Activated CD8-positive, alpha-beta memory T cell treated with anti-CD3 and anti-CD28 coated beads for 36 hours (primary cell): ENCODE measurements around the gene FOLR2. TPM values are rescaled to one million over a fixed set of nuclear protein-coding genes. Genes with fewer than 3 reads are reported as not detected.
"Not testable (repeated sequence)": the region's sequence is repeated elsewhere in the genome, so short reads cannot be mapped to it uniquely, and the experiment has no call there.

Source experiments
- CTCF ChIA-PET: fragments of 350-600 bp; sonication (Branson Sonifier 250); formaldehyde crosslinking; loops from one replicate; lab custom pipeline; 2021; ENCODE audit warnings: antibody characterized with exemption; lab: Charles Lee
- POLR2A ChIA-PET: fragments of 350-600 bp; sonication (Branson Sonifier 250); formaldehyde crosslinking; loops from one replicate; lab custom pipeline; 2021; ENCODE audit warnings: antibody characterized with exemption; lab: Charles Lee
- total RNA-seq, 2 experiments: library from RNA; stranded (reverse); gene quantifications; one replicate each; pipeline ENCODE4 v1.2.3, GENCODE V29; 2021

FOLR2 gene
- not detected for total RNA-seq

DNA sequence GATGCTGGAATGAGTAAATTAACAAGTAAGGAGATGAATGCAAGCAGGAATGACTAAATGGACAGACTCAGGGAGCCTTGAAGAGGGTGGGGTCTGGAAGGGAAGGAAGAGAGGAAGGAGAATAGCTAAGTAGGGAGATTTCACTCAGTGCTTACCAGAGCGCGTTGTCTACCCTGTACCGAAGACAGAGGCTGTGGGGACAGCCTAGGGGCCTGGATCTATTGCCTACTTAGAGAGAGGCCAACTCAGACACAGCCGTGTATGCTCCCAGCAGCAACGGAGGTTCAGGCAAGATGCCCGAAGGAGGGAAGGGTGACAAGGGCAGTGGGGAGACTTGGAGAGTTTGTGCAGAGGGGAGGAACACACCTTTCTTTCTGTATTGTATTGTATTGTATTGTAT, at the start of gene FOLR2:
TSS of gene FOLR2 (plus strand) at position 157 of the 400 bp plus-strand sequence. CDS start 1,791 bp downstream, outside the sequence.
- ChIA-PET CTCF (no interaction called here), POLR2A (no interaction called here)

GRCh38 chr11:72169046-72169555, 47.5 kb upstream of the FOLR2 start:
- CTCF ChIA-PET, POLR2A ChIA-PET: not testable (repeated sequence)

- POLR2A ChIA-PET, CTCF ChIA-PET: not testable (repeated sequence)
Observed at GRCh38 chr11:72169754-72170153, 46.8 kb upstream of the FOLR2 start.

DNA sequence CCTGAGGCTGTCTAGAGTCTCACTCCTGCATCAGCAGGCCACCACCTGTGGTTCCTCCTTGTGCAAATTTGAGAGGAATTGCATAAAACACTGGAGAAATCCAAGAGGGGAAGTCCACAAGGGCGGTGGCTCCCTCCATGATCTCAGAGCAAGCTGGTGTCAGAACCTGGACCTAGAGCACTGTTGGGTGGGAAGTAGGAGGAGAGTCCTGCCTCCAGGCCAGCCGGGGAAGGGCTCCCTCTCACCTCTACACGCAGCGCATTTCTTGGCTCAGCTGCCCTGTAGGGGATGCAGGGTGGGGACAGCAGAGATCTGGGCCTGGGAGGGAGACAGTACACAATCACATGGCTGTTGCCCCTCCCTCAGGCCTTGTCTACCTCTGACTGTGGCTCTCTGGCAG, 44.6 kb upstream of the FOLR2 start:
- CTCF ChIA-PET: interaction anchor here (0.6 kb wide), 1 partner anchor 285 kb away, joined by 5 read pairs; no protein-coding TSS in a partner anchor
- POLR2A ChIA-PET: not testable (repeated sequence)

GRCh38 chr11:72173291-72173690, 43.3 kb upstream of the FOLR2 start:
- POLR2A ChIA-PET: no interaction called here
- CTCF ChIA-PET: no interaction called here

- POLR2A ChIA-PET: no interaction called here
- CTCF ChIA-PET: no interaction called here
Observed at GRCh38 chr11:72174302-72175070, 42.1 kb upstream of the FOLR2 start.

- ChIA-PET CTCF (no interaction called here), POLR2A (no interaction called here)
Observed at GRCh38 chr11:72177656-72178055, 38.9 kb upstream of the FOLR2 start.

- POLR2A ChIA-PET: no interaction called here
- CTCF ChIA-PET: interaction anchor here (0.7 kb wide), 1 partner anchor 31 kb away, joined by 3 read pairs; no protein-coding TSS in a partner anchor
Observed at GRCh38 chr11:72179049-72179803, 37.4 kb upstream of the FOLR2 start.

DNA sequence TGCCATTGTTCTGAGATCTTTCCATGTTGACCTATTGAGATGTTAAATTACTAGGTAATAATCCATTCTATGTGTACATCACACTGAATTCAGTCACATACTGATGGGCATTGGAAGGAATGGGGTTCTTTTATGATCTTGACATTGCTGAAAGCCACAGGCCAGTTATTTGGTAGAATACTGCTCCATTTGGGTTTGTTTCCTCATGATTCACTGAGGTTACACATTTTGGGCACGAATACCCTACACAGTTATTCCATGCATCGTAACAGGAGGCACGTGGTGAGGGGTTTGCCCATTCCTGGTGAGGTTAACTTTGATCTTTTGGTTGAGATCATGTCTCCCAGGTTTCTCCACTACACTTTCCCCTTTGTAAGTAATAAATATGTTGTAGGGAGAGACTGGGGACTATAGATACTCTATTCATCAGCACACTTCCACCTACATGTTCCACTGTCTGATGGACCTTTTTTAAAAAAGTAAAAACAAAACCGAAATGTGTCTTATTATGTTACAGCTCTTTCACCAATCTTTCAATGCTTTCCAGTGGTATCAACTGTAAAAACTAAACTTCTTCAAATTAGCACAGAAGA, 36.7 kb upstream of the FOLR2 start:
- ChIA-PET CTCF (no interaction called here), POLR2A (no interaction called here)

DNA sequence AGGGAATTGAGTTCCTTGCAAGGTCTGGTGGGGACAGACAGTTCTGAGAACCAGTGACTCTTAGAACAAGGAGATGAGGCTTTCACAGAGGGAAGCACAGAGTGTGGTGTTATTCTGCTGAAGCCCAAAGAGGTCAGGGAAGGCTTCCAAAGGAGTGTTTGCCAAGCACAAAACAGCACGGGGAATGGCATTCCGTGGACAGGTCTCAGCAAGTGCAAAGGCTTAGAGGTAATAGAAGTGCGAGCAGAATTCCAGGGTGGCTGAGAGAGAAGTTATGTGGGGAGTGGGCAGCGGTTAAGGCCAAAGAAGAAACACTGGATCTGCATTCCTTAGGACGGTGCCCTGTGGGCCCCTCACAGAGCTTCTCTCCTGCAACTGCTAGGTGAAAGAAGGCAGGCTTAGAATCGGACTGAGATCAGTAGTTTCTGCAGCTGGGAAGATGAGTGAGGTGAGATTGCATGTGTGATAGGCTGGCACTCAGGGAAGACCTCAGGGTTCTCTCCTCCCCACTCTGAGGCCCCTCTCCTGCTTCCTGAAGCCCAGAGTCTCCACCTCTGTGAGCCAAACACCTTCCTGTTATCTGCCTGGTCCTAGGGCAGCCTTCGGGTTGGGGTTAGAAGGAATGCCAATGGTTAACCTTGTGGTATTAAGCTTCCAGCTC, 35.6 kb upstream of the FOLR2 start:
- CTCF ChIA-PET, POLR2A ChIA-PET: not testable (repeated sequence)

- CTCF ChIA-PET: not testable (repeated sequence)
Observed at GRCh38 chr11:72181553-72181958, 35.0 kb upstream of the FOLR2 start.

DNA sequence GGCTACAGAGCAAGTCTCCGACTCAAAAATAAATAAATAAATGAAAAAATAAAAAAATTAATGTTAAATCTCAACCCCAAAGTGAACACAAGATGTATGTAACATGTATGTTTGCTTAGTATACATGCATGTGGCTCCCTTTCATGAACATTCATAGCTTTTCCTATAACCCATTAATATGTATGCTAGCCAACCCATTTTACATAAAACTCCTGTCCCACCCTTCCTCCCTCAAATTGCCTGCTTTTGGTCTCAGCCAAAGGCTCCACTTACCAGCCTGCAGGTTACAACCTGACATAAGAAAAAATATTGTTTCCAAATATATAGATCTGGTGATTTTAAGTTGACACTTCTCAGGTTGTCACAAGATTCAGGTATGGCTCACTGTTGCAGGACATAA, 28.3 kb upstream of the FOLR2 start:
- ChIA-PET POLR2A (no interaction called here), CTCF (interaction anchor here (0.9 kb wide), 1 partner anchor 242 kb away, joined by 3 read pairs; no protein-coding TSS in a partner anchor)

More at GRCh38 chr11:72181553-72181958, 35.0 kb upstream of the FOLR2 start:
- POLR2A ChIA-PET: not testable (repeated sequence)

DNA sequence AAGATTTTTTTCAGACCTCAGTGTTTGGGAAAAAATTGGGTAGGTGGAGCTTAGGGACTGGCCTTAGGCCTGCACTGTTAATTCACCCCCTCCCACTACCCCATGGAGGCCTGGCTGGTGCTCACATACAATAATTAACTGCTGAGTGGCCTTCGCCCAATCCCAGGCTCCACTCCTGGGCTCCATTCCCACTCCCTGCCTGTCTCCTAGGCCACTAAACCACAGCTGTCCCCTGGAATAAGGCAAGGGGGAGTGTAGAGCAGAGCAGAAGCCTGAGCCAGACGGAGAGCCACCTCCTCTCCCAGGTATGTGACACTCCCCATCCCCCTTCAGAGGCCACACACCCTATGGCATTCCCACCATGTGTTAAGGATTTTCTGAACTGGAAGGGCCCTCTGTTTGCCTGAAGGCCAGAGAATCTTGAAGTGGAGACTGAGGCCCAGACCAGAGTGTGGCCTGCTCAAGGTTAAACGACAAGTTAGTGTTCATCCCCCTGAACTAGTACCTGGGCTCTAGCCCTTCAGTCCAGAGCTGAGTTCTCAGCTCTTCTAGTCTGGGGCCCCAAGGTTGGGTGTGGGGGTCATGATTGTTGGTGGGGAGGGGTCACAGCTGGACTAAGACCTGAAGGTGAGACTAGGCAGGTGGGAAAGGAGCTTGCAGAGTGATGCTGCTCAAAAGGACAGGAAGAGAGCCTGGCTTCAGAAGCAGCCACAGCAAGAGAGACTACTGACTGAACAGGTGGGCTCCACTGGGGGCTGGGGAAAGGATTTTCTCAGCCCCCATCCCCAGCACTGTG, 26.9 kb upstream of the FOLR2 start:
- CTCF ChIA-PET: no interaction called here
- POLR2A ChIA-PET: no interaction called here

DNA sequence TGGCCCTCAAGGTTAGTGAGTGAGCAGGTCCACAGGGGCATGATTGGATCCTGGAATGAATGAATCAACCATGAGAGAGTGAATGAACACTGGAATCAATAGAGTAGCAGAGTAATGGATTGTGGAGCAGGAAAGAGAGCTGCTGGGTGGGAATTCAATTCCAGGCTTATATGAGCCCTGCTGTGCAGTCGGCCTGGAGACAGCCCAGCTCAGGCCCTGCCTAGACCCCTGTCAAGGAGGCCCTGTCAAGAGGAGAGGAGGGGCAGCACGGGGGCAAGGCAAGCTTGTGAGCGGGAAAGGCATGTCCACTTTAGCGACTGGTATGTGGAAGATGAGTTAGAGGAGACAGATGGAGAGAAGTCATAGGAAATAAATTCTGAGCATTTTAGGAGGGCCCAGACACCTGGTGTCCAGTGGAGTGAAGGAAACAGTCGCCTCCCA, 25.9 kb upstream of the FOLR2 start:
- ChIA-PET CTCF (interaction anchor here (0.6 kb wide), 1 partner anchor 33 kb away, joined by 4 read pairs; no protein-coding TSS in a partner anchor), POLR2A (no interaction called here)

DNA sequence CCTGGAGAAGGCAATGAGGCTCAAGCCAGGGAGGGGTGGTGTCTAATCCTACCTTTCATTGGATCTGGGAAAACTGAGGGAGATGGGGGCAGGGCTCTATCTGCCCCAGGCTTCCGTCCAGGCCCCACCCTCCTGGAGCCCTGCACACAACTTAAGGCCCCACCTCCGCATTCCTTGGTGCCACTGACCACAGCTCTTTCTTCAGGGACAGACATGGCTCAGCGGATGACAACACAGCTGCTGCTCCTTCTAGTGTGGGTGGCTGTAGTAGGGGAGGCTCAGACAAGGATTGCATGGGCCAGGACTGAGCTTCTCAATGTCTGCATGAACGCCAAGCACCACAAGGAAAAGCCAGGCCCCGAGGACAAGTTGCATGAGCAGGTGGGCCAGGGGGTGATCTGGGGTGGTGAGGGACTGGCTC, 24.6 kb upstream of the FOLR2 start, which contains the start of gene FOLR1:
TSS of gene FOLR1 (plus strand) at position 180 of the 421 bp plus-strand sequence. CDS start at position 214, 34 bp downstream.
- CTCF ChIA-PET: no interaction called here
- POLR2A ChIA-PET: no interaction called here

DNA sequence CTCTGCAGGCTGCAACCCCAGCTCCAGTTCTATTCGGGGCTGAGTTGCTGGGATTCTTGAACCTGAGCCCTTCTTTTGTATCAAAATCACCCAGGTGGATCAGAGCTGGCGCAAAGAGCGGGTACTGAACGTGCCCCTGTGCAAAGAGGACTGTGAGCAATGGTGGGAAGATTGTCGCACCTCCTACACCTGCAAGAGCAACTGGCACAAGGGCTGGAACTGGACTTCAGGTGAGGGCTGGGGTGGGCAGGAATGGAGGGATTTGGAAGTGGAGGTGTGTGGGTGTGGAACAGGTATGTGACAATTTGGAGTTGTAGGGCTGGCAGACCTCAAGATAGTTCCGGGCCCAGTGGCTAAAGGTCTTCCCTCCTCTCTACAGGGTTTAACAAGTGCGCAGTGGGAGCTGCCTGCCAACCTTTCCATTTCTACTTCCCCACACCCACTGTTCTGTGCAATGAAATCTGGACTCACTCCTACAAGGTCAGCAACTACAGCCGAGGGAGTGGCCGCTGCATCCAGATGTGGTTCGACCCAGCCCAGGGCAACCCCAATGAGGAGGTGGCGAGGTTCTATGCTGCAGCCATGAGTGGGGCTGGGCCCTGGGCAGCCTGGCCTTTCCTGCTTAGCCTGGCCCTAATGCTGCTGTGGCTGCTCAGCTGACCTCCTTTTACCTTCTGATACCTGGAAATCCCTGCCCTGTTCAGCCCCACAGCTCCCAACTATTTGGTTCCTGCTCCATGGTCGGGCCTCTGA, 20.9 kb upstream of the FOLR2 start:
- ChIA-PET CTCF (no interaction called here), POLR2A (no interaction called here)

- CTCF ChIA-PET, POLR2A ChIA-PET: not testable (repeated sequence)
Observed at GRCh38 chr11:72201445-72201844, 15.1 kb upstream of the FOLR2 start.

DNA sequence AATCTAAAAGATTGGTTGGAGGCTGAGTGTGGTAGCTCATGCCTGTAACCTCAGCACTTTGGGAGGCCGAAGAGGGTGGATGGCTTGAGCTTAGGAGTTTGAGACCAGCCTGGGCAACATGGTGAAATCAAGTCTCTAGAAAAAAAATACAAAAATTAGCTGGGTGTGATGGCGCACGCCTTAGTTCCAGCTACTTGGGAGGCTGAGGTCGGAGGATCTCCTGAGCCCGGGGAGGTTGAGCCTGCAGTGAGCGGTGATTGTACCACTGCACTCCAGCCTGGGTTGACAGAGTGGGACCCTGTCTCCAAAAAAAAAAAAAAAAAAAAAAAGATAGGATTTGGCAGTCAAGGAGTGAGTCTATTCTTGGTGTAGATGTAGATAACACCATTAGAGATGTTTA, 14.0 kb upstream of the FOLR2 start:
- CTCF ChIA-PET: no interaction called here
- POLR2A ChIA-PET: no interaction called here
